Activated CD8-positive, alpha-beta memory T cell treated with anti-CD3 and anti-CD28 coated beads, Interleukin-2, amount 50 U/mL, for 24 hours (primary cell): ENCODE results near the gene ACER3.
"Not testable (repeated sequence)": the region's sequence is repeated elsewhere in the genome, so short reads cannot be mapped to it uniquely, and the experiment has no call there.

ENCODE experiments used
- DNase-seq: peaks from one replicate; pipeline ENCODE4 v3.0.0-alpha.2; 2020; ENCODE audit errors: extremely low read depth

ACER3 gene

DNA sequence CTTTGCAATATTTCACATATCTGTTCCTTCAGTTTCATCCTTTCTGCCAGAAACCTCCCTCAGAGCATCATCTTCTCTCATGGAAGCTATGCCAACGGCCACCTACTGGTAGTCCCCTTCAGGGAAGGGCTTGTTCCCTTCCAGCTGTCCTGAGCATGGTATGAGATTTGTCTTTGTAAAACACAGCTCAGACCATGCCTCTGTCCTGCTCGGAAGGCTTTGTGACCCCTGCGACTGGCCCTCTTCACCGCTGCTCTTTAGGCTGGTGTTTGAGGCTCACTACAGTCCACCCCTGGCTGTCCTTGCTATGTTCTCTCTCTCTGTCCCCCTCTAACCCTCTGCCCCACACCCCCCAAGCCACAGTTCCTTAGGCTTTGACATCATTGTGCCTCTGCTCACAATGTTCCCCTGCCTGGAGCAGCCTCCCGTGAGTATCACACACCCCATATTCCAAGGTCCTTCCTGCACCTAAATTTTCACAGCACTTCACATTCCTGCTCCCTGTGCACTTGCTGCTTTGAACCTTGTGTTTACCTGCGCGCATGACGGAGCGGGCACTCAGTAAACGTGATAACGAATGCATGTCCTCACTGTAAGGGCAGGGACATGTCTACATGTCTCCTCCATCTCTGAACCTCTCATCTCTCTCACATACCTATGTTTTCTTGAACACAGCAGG is 24.0 kb upstream of the ACER3 start:
- DNase-seq: no peak

DNA sequence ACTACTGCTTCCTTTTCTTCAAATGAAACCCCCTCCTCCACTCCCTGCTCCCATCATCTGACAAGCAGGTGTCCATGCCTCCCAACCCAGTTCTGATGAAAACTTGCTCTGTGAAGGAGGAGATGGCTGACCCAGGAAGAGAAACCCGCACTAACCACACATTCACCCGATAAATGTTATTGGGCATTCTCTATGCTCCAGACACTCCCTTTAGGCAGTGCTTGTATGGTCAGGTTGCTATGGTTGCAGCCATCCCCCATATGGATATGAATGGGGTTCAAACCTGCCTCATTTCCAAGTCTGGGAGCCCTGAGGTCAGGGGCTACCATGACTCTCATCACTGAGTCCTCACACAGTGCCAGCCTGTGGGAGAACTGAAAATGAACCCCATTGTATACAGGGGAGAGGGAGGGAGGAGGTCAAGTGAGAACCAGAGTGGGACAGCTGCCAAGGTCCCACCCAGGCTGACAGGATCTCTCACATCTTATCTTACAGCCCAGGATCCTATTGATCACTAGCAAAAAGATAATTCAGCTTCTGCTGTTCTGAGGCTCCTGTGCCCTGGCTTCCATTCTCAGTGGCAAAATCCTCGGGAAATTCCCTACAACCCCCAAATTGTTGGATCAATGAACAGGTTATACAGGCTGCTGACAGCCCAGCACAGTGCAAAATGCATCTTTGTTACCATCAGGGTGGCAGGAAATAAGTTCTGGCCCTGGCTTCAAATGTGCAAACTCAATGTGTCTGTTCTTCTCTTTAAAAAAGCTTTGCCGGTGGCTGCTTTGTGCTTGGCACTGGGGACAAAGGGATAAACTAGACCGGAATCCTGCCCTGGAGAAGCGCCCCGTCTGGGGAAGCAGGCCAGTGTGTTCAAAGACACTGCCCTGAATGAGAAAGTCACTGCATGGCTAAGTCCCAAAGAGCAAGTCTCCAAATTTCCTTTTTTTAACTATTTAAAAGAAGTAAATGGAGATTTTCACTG is 22.7 kb upstream of the ACER3 start:
- no peak for DNase-seq

DNA sequence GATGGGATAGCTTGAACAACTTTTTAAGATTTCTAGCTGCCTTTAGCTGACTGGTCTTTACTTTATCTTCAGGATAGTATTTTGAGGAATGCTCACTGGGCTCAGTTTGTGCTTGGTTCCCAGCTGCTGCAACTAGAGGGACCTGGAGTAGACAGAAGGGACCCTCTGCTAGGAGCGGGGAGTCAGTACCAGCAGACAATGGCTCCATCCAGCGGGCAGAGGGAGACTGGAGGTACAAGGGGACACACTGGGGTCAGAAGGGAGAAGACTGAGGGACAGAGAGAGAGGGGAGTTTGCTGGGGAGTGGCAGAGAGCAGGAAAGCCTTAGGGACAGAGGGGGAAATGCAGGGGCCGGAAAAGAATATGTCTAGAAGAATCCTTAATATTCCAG is 22.0 kb upstream of the ACER3 start:
- DNase-seq: no peak

DNA sequence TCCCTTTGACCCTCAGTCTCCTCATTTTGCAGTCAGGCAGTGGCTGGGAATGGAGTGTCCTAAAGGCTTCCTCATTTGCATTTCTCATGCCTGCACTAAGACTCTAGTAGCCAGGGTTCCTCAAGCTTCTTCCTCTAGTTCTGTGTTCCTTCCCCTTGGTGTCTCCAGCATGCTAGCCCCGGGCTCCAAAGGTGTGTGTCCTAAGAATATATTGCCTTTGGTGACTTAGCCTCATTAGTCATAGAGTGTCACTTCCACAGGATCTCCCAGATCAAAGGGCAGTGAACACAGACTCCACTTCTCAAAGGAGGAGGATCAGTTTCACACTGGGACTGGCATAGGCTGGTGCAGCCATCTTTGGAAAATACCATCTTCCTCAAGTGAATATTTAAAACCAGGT is 21.4 kb upstream of the ACER3 start:
- no peak for DNase-seq

DNA sequence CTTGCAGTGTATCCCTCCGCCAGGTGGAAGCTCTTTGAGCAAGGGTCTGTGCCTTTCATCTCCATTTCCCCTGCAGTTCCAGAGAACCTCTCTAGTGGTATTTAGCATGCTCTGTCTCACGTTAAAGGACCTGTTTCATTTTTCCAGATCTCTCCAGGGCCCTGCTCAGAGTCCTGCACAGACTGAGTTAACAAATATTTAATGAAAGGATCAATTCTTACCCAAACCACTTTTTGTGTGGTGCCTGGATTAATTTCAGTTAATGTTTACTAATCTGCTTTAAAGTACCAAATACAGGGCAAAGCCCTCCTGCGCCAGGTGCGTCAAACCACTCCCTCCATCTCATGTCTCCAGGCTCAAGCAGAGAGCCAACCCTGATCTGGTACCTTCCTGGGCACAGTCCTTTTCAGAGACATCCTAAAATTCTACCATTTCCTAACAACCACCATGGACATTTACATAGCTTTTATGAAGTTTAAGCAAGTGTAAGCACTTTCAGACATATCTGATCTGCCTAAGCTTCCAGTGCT is 18.7 kb upstream of the ACER3 start:
- DNase-seq: no peak

DNA sequence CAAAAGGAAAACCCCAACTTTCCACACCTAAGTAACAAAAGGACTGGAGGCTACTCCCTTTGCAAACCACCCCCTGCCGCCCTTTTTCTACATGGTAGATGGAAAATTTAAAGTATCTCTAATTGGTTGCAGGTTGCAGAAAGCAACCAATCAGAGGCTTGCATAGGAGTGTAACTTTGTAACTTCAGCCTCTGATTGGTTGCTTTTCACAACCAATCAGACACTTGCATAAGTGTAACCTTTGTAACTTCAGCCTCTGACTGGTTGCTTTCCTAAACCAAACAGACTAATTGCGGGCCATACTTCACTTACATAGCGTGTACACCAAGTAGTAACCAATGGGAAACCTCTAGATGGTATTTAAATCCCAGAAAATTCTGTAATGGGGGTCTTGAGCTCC is 16.8 kb upstream of the ACER3 start:
- DNase-seq: no peak

DNA sequence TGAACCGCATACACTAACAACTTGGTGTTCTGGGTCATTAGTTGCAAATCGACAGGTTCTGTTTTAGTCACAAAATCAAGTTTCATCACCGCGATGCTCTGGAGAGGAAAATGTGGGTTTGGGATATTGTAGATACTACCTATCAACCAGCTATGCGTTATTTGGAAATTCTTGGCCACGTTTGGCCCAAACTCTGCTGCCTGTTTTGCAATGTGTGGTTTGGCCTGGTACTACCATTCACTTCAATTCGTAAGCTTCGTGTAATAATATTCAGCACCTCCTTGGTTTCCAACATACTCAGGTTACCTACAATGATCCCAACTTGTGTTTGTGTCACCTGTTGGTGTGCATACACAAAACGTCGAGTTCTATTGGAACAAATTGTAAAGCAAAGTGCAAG is 16.2 kb upstream of the ACER3 start:
- no peak for DNase-seq

DNA sequence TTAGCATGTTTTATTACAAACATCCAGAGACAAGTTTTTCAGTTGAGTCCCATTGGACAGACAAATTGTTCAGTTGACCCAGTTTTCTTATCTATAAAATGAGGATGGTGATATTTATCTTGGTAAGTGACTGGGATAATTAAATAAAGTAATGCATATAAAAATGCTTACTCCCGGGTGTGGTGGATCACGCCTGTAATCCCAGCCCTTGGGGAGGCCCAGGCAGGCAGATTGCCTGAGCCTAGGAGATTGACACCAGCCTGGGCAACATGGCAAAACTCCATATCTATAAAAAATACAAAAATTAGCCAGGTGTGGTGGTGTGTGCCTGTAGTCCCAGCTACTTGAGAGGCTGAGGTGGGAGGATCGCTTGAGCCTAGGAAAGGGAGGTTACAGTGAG is 15.6 kb upstream of the ACER3 start:
- no peak for DNase-seq

DNA sequence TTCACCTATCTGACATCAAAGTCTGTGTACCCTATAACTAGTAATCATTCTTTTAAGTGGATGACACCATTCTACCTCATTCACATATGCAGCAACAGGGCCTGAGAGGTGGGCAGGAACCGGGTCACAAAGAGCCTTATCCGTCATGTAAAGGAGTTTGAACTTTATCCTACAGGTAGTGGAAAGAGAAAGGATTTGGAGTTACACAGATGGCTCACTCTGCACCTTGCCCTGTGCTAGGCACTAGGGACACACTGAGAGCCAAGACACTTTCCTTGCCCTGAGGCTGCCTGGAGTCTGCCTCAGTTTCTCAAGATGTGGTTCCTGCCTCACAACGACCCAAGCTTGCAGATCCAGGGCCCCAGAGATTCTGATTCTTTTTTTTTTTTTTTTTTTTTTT is 14.3 kb upstream of the ACER3 start:
- DNase-seq: no peak

DNA sequence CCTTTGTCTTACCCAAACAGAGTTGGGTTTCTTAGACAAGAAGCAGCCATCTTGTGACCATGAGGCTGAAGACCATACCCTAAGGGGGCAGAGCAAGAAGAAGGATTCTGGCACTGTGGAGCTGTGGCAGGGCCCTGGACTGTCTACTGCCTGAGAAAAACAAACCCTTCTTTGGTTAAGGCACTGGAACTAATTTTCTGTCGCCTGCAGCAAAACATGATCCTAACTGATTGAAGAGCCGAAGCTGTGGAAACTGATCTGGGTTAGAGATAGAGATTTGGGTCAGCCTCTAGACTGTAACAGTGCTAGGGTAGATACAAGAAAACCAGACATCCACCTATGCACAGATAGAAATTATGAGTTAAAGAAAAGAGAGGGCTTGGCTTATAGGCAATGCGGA is 11.3 kb upstream of the ACER3 start:
- DNase-seq: no peak

DNA sequence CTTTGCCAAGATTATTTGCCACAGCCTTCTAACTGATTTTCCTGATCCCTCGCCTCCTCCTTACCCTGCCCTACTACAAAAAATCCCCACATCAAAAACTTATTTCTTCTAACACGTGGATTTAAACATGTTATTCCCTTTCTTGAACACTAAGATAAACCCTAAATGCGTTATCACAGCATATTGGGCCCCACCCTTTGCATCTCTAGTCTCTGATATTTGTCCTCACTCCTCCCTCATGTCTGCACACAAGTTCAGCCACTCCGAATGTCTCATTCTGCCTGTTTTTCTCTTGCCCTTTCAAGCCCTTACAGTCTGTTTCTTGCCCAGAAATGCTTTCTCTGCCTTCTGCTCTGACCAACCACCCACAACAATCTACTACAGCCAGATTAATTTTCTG is 10.6 kb upstream of the ACER3 start:
- DNase-seq: no peak

DNA sequence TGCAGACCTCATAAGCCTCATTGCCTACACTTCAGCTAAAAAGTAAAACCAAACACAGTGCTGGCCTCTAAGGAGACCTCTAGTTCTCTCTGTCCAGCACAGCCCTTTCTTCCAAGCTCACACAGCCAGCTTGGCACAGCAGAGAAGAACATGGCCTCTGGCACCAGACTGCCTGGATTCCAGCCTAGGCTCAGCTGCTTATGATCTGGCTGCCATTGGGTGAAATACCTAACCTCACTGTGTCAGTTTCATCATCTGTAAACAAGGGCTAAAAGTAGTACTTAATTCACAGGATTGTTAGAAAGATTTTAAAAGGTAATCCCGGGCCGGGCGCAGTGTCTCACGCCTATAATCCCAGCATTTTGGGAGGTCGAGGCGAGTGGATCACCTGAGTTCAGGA is 9.9 kb upstream of the ACER3 start:
- no peak for DNase-seq

DNA sequence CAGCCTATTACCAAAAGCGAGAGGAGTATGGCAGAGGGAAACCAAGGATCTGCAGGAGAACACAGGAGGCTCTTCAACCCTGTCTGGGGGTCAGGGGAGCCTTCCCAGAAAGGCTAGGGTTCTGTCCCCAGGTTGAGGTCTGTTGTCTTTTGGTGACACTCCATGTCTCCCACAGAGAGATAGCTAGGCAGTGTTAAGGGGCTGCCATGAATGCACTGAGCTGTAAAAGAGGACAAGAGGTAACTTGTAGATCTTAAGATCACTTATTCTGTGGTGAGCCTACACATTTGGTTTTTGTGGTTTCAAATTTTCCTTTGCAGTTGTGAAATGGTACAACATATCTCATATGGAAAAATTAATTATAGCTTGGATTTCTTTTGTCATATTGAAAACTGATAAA is 6.0 kb upstream of the ACER3 start:
- no peak for DNase-seq

DNA sequence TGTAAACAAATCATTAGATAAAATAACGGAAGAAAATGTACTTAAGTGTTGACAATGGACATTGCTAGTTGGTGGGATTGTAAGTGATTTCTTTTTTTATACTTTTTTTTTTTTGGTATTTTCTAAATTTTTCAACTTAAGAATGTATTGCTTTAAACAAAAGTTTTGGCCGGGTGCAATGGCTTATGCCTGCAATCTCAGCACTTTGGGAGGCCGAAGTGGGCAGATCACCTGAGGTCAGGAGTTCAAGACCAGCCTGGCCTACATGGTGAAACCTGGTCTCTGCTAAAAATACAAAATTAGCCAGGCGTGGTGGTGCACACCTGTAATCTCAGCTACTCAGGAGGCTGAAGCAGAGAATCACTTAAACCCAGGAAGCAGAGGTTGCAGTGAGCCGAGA is 5.0 kb upstream of the ACER3 start:
- DNase-seq: not testable (repeated sequence)

DNA sequence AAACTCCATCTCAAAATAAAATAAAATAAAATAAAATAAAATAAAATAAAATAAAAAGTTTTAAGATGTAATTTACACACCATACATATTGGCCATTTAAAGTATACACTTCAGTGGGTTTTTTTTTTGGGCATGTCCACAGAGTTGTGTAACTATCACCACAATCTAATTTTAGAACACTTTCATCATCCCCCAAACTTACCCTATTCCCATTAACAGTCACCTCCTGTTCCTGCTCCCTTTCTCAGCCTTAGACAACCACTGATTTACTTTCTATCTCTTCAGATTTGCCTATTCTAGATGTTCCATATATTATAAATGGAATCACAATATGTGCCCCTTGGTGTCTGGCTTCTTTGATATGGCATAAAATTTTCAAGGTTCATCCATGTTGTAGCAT is 4.6 kb upstream of the ACER3 start:
- DNase-seq: no peak

DNA sequence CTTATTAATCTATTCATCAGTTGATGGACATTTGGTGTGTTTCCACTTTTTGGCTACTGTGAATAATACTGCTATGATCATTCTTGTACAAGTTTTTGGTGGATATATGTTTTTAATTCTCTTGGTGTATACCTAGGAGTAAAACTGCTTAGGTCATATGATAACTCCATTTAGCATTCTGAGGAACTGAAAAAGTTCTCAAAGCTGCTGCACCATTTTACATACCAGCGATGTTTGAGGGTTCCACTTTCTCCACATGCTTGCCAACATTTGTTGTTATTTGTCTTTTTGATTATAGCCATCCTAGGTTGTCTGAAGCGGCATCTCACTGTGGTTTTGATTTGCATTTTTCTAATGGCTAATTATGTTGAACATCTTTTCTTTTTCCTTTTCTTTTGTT is 4.1 kb upstream of the ACER3 start:
- DNase-seq: no peak

DNA sequence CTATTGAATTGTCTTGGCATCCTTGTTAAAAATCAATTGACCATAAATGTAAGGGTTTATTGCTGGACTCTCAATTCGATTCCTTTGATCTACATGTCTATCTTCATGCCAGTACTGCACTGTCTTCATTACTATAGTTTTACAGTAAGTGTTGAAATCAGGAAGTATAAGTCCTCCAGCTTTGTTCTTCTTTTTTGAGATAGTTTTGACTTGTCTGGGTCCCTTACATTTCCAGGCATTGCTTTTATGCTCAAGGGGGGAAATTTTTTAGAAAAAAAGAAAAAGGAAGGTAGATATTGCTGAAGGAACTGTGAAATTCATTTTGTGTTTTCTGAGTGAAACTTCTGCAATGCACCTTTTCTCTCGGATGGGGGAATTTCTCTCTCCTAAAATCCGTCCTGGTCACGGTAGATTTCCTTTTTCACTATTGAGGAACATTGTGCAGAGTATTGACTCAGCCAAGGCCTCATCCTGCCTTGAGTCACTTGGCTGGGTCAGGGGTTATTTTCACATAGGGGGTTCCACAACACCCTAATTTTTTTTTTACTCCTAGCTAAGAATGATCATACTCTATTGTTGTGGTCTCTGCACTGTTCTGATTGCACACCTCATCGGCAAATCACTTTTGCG is 2.8 kb upstream of the ACER3 start:
- no peak for DNase-seq

DNA sequence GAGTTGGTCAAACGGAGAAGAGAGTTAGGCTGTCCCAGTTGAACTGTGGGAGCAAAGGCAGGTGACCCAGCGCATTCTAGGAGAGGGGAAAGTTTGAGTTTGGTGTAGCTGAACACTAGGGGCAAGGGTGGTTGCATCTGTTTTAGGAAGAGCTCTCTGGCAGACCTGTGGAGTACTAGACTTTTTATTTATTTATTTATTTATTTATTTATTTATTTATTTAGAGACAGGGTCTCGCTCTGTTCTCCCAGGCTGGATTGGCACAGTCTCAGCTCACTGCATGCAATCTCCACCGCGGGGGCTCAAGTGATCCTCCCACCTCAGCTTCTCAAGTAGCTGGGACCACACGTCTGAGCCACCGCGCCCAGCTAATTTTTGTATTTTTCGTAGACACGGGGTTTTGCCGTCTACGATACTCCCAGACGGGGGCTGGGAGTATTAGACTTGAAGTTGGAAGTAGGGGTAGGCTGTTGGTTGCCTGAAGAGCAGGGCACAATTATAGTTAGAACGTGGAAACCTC is 950 bp upstream of the ACER3 start:
- no peak for DNase-seq

DNA sequence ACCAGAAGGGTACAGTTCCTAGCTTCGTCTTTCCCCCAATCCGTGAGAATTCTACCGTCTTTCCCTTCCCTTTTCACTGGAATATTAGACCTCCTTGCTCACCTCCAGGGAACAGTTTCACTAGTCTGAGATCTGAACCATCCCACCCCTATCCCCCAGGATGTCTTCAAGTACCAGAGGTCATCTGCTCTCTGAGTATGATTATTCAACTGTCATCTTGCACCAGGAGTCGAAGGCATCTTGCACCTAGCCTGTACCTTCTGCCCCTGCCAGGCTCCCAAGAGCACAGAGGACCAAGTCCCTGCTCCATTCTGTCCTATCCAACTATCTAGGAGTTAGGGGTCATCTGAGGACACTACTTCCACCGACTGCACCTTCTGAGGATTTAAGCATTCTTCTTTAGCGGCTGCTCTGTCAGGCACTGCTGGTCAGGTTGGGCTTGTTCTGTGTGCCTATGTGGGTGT is 804 bp downstream of the ACER3 start:
- no peak for DNase-seq

DNA sequence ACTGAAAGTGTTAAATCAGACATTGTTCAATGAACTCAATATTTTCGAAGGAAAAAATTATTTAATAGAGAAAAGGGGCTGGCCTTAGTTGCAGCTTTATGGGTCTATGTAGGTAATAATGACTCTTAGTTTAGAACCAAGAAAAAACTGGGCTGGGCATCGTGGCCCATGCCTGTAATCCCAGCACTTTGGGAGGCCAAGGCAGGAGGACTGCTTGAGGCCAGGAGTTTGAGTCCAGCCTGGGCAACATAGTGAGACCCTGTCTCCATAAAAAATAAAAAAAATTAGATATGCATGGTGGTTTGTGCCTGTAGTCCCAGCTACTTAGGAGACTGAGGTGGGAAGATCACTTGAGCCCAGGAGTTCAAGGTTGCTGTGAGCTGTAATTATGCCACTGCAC is 2.1 kb downstream of the ACER3 start:
- DNase-seq: not testable (repeated sequence)

DNA sequence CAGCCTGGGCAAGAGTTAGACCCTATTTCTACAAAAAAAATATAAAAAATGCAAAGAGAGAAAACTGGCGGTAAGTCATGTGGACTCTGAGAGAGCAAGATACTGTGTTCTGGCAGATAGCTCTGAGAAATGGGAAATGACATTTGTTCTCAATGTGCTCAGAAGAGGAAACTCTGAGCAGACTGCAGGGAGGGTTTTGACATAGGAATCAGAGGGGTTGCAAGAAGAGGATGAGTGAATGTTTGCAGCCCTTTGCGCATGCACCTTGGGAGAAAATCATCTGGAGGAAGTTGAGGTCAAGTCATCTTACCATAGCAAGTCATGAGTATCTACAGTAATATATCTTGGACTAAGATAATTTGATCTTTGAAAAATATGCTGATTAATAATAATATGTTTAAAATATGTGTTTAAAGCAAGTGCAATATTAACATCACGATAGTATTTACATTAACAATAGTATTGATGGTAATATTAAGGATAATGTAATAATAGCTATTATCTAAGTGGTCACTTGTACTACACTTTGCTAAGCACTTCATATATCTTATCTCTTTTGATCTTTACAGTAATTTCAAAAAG is 2.6 kb downstream of the ACER3 start:
- DNase-seq: no peak
